DMS114 treated with DMSO at 0.1 percent for 48 hours (cell line): ENCODE measurements around the gene PARD6B.
A peak's percentile ranks its signal among the peaks of the same experiment; 100 is the strongest.
"Not testable (repeated sequence)": the region's sequence is repeated elsewhere in the genome, so short reads cannot be mapped to it uniquely, and the experiment has no call there.

Experiments used
- DNase-seq: peaks from one replicate; lab custom pipeline; 2025; ENCODE audit not compliant: unreplicated experiment; lab: John Stamatoyannopoulos, UW

PARD6B gene

GRCh38 chr20:50731055-50731929, at the start of gene PARD6B:
Gene PARD6B (plus strand): TSS chr20:50731580. CDS start chr20:50731787, 207 bp downstream.
- DNase-seq, result peak; percentile 100

GRCh38 chr20:50682065-50682464, 49.3 kb upstream of the PARD6B start:
- no peak for DNase-seq

DNA sequence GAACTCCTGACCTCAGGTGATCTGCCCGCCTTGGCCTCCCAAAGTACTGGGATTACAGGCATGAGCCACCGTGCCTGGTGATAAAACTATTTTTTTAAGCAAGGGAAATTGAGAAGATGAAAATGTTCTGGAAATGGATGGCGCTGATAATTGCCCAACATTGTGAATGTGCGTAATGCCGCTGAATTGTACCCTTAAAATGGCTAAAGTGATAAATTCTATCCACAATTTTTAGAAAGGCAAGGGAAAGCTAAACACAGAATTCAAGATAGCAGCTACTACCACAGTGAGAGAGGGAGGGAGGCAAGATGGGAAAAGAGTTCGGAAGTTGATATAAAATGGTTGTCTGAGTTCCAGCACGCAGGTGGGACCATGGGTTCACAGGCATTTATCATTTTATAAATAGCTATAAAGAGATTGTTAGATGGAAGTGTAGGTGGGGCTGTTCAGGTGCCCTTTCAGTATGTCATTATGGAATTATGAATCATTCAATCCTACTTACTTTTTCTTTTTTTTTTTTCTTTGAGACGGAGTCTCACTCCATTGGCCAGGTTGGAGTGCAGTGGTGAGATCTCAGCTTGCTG, 48.3 kb upstream of the PARD6B start:
- DNase-seq, result no peak

DNA sequence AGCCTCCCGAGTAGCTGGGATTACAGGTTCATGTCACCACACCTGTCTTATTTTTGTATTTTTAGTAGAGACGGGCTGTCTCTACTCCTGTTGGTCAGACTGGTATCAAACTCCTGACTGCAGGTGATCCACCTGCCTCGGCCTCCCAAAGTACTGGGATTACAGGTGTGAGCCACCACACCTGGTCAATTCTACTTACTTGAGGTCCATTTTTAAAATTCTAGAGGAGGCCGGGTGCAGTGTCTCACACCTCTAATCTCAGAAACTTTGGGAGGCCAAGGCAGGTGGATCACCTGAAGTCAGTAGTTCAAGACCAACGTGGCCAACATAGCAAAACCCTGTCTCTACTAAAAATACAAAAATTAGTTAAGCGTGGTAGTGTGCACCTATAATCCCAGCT, 47.8 kb upstream of the PARD6B start:
- DNase-seq, result no peak

GRCh38 chr20:50686821-50687220, 44.6 kb upstream of the PARD6B start:
- no peak for DNase-seq

DNA sequence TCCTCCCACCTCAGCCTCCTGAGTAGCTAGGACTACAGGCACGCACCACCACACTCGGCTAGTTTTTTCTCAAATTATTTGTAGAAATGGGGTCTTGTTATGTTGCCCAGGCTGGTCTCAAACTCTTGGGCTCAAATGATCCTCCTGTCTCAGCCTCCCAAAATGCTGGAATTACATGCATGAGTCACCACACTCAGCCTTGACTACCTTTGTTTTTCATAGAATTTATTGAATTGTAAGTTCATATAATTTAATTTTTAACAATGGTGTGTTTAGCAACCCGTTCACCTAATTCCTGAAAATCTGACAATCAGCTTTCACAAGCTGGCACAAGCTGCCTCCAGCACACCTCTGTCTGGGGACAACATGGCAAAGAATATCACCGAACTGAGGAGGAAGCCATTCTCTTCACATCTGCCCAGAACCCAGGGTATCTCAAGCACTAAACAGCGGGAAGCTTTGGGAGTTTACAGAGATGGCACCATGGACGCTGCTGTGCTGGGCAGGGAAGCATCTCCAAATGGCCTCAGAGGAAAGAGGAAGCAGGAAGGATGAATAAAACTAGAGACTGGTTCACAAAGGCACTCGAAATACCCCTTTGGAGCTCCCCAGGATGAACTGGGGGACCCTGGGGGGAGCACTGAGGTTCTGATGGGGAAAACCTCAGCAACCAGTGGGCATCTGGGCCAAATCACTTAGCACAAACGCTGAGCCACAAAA, 43.0 kb upstream of the PARD6B start:
- DNase-seq, result no peak

GRCh38 chr20:50689864-50690649, 41.3 kb upstream of the PARD6B start:
- DNase-seq, result no peak

GRCh38 chr20:50690650-50691572, 40.5 kb upstream of the PARD6B start, which contains the start of gene RIPOR3:
Gene RIPOR3 (minus strand): TSS chr20:50691542. CDS start chr20:50691128, 414 bp downstream.
- DNase-seq, result no peak

DNA sequence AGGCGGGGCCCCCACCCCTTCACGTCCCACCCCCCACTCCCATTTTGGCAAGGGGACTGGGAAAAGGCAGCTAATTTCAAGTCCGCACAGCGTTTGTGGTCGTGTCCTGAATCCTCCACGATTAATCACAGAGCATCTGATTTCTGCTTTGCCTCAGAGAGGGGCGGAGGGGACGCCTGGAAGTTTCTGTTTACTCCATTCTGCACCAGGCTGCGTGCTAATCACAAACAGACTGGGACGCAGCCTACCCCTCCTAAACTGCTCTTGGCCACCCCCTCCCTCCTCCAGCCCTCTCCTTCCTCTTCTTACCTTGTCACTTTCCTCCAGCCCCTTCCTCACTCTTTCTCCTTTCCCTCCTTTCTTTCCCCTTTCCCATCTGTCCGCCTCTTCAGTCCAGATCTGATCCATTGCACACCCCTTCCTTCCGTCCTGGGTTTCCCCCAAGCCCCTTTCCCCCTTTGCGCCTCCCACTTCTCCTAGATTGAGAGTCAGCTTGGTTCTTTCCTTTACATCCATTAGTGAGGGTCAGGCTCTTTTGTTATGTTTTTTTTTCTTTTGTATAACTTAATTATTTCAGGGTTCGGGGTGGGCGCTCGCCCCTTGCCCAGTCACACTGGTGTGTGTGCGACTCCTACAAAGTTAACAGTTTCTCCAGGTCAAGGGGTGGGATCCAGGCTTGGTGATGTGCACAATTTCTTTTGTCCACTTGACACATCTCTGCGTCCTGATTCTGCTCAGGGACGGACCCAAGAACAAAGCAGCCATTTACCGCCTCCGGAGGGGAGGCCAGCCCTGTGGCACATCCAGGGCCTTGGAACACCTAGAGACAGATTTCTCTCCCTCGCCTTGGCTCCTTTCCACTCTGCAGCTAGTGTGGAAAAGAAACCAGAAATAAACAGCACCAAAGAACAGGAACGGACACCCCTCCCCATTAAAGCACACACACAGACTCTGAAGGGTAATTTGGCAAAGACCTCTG, 39.5 kb upstream of the PARD6B start:
- no peak for DNase-seq

- DNase-seq, result no peak
These were observed 38.8 kb upstream of the PARD6B start for GRCh38 chr20:50692552-50692933.

DNA sequence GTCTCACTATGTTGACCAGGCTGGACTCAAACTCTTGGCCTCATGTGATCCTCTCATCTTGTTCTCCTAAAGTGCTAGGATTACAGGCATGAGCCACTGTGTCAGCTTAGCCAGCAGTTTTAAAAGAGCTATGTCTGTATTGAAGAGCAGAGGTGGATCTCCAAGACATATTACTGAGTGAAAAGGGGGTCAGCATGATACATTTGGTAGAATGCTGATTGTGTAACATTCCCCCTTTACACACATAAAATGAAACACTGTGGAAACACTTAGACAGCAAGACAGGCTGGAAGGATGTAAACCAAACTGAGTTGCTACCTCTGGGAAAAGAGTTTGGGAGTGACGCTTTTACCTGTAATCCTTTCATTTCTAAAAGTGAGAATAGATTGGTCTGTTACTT, 38.4 kb upstream of the PARD6B start:
- no peak for DNase-seq

GRCh38 chr20:50694379-50695134, 36.8 kb upstream of the PARD6B start:
- no peak for DNase-seq

DNA sequence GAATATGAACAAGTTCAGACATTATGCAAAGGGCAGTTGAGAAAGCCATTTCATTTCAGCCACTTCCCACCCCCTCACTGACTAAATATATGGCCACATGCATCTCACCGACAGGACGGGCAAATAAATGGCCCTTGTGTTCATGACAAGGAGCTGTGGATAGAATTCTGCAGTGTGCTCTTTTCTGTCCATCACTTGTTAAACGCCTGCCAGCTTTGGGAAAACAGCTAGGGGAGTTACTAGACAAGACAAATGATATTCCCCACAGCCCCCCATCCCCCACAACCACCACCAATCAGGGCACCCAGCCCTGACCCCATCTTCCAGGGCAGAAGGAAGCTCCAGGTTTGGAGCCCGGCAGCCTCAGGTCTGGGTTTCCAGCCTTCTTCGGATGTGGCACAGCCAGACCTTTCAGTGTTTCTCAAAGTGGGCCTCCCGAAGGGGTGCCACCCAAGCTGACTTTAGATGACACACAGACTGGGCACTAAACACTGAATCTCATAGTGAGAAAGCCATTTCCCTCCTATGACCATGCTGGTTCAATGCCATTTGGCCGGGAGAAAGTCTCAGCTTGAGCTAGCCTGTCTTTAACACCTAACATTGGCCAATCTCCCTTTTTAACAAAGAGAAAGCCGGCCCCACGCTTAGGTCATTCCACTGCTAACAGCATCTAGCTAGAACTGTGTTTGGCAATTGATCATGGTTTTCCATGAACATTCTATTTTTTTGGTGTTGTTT, 36.1 kb upstream of the PARD6B start:
- DNase-seq, result no peak

- not testable (repeated sequence) for DNase-seq
These were observed 33.1 kb upstream of the PARD6B start for GRCh38 chr20:50698255-50698654.

- DNase-seq, result no peak
These were observed 31.7 kb upstream of the PARD6B start for GRCh38 chr20:50699688-50700087.

GRCh38 chr20:50701041-50701963, 30.1 kb upstream of the PARD6B start:
- no peak for DNase-seq
